ENCODE measurements around the gene C3orf52. TPM values are rescaled to one million over a fixed set of nuclear protein-coding genes. Genes with fewer than 3 reads are reported as not detected.

Gene C3orf52
- total and polyA plus RNA-seq, 10 of the 15 experiments (the other 5 are each of a cell fraction or from before 2014, with no cell fraction given): 0.15 to 1.9 (median 0.73) TPM

DNA sequence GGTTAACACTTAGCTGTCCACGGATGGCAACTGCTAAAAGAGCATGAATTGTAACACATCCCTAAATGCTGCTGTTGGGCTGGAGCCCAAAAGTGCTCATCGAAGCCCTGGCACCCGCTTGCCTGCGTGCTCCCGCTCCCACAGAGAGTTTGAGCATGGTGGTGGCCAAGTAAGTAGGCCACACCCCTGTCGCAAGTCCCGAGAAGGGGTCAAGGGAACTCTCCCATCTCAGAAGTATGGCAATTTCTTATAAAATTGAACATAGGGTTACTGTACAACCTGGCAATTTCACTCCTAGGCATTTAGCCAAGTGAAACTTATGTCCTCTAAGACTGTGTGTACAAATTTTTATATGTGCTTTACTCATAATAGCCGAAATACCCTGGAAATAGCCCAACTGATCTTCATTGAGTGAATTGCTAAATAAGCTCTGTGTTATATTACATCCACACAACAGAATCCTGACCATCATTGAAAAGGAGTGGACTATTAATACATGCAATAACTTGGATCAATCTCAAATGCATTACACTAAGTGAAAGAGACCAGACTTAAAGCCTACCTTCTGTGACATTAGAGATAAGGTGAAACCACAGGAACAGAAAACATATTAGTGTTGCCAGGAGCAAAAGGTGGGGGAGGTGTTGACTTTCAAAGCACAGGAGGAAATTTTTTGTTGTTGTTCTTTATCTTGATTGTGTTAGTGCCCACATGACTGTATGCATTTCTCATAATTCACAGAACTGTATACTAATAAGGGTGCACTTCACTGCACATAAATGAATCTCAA is 48.3 kb downstream of the C3orf52 start (continued):
- TF ChIP-seq, protein P1, sequence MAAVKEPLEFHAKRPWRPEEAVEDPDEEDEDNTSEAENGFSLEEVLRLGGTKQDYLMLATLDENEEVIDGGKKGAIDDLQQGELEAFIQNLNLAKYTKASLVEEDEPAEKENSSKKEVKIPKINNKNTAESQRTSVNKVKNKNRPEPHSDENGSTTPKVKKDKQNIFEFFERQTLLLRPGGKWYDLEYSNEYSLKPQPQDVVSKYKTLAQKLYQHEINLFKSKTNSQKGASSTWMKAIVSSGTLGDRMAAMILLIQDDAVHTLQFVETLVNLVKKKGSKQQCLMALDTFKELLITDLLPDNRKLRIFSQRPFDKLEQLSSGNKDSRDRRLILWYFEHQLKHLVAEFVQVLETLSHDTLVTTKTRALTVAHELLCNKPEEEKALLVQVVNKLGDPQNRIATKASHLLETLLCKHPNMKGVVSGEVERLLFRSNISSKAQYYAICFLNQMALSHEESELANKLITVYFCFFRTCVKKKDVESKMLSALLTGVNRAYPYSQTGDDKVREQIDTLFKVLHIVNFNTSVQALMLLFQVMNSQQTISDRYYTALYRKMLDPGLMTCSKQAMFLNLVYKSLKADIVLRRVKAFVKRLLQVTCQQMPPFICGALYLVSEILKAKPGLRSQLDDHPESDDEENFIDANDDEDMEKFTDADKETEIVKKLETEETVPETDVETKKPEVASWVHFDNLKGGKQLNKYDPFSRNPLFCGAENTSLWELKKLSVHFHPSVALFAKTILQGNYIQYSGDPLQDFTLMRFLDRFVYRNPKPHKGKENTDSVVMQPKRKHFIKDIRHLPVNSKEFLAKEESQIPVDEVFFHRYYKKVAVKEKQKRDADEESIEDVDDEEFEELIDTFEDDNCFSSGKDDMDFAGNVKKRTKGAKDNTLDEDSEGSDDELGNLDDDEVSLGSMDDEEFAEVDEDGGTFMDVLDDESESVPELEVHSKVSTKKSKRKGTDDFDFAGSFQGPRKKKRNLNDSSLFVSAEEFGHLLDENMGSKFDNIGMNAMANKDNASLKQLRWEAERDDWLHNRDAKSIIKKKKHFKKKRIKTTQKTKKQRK (IDR thresholded peaks at IDR 0.05; ENCODE audit: low read depth, low read length): no peak
- peak; percentile 58 for TF ChIP-seq RAD51 (IDR thresholded peaks at IDR 0.05)
- TF ChIP-seq MTA2 (IDR thresholded peaks at IDR 0.05; ENCODE audit: low read depth): peak; percentile 60
- peak; percentile 32; the same call in 1 of the 2 replicates for TF ChIP-seq EED (IDR thresholded peaks at IDR 0.05; ENCODE audit: low read depth)
- TF ChIP-seq SREBF2 (IDR thresholded peaks at IDR 0.05; ENCODE audit: low read length): no peak
- TF ChIP-seq NR2C2 (IDR thresholded peaks at IDR 0.05; ENCODE audit: borderline replicate concordance, control insufficient read depth, insufficient read length, low read depth): no peak
- no peak for TF ChIP-seq POLR2AphosphoS2 (IDR thresholded peaks at IDR 0.05; ENCODE audit: low read depth, low read length)
- TF ChIP-seq, protein P2, sequence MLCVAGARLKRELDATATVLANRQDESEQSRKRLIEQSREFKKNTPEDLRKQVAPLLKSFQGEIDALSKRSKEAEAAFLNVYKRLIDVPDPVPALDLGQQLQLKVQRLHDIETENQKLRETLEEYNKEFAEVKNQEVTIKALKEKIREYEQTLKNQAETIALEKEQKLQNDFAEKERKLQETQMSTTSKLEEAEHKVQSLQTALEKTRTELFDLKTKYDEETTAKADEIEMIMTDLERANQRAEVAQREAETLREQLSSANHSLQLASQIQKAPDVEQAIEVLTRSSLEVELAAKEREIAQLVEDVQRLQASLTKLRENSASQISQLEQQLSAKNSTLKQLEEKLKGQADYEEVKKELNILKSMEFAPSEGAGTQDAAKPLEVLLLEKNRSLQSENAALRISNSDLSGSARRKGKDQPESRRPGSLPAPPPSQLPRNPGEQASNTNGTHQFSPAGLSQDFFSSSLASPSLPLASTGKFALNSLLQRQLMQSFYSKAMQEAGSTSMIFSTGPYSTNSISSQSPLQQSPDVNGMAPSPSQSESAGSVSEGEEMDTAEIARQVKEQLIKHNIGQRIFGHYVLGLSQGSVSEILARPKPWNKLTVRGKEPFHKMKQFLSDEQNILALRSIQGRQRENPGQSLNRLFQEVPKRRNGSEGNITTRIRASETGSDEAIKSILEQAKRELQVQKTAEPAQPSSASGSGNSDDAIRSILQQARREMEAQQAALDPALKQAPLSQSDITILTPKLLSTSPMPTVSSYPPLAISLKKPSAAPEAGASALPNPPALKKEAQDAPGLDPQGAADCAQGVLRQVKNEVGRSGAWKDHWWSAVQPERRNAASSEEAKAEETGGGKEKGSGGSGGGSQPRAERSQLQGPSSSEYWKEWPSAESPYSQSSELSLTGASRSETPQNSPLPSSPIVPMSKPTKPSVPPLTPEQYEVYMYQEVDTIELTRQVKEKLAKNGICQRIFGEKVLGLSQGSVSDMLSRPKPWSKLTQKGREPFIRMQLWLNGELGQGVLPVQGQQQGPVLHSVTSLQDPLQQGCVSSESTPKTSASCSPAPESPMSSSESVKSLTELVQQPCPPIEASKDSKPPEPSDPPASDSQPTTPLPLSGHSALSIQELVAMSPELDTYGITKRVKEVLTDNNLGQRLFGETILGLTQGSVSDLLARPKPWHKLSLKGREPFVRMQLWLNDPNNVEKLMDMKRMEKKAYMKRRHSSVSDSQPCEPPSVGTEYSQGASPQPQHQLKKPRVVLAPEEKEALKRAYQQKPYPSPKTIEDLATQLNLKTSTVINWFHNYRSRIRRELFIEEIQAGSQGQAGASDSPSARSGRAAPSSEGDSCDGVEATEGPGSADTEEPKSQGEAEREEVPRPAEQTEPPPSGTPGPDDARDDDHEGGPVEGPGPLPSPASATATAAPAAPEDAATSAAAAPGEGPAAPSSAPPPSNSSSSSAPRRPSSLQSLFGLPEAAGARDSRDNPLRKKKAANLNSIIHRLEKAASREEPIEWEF (IDR thresholded peaks at IDR 0.05; ENCODE audit: insufficient replicate concordance, low read depth, low read length): peak; percentile 52
- TF ChIP-seq SMAD5 (IDR thresholded peaks at IDR 0.05; ENCODE audit: low read depth): no peak
- peak; percentile 19; the same call in 1 of the 2 replicates for TF ChIP-seq TCF12 (IDR thresholded peaks at IDR 0.05; ENCODE audit: low read depth, low read length)
- peak; percentile 79 for TF ChIP-seq NR2F1 (conservative IDR thresholded peaks at IDR 0.05)
- no peak for TF ChIP-seq ASH2L (IDR thresholded peaks at IDR 0.05; ENCODE audit: borderline replicate concordance, low read depth)
- TF ChIP-seq, protein P3, sequence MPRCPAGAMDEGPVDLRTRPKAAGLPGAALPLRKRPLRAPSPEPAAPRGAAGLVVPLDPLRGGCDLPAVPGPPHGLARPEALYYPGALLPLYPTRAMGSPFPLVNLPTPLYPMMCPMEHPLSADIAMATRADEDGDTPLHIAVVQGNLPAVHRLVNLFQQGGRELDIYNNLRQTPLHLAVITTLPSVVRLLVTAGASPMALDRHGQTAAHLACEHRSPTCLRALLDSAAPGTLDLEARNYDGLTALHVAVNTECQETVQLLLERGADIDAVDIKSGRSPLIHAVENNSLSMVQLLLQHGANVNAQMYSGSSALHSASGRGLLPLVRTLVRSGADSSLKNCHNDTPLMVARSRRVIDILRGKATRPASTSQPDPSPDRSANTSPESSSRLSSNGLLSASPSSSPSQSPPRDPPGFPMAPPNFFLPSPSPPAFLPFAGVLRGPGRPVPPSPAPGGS (IDR thresholded peaks at IDR 0.05; ENCODE audit: borderline replicate concordance, insufficient read depth, low read depth, low read length, poor library complexity, severe bottlenecking): peak; percentile 41
- TF ChIP-seq, protein P4, sequence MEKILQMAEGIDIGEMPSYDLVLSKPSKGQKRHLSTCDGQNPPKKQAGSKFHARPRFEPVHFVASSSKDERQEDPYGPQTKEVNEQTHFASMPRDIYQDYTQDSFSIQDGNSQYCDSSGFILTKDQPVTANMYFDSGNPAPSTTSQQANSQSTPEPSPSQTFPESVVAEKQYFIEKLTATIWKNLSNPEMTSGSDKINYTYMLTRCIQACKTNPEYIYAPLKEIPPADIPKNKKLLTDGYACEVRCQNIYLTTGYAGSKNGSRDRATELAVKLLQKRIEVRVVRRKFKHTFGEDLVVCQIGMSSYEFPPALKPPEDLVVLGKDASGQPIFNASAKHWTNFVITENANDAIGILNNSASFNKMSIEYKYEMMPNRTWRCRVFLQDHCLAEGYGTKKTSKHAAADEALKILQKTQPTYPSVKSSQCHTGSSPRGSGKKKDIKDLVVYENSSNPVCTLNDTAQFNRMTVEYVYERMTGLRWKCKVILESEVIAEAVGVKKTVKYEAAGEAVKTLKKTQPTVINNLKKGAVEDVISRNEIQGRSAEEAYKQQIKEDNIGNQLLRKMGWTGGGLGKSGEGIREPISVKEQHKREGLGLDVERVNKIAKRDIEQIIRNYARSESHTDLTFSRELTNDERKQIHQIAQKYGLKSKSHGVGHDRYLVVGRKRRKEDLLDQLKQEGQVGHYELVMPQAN (conservative IDR thresholded peaks at IDR 0.05): no peak
